HEK293T (cell line): ENCODE results near the gene SPPL2A.

Source experiments
- BHLHE40 ChIP-seq: fragments of 450-650 bp; IDR thresholded peaks from 2 replicates; pipeline ENCODE4 v1.6.1; 2016; ENCODE audit warnings: mild to moderate bottlenecking, moderate library complexity, borderline replicate concordance
- FOXA1 ChIP-seq: fragments of 450-650 bp; IDR thresholded peaks from 2 replicates; pipeline ENCODE4 v1.6.1; 2016; ENCODE audit warnings: mild to moderate bottlenecking
- FOXK2 ChIP-seq: fragments of 450-650 bp; IDR thresholded peaks from 2 replicates; pipeline ENCODE4 v1.6.1; 2016; ENCODE audit warnings: mild to moderate bottlenecking
- FOXM1 ChIP-seq: fragments of 450-650 bp; IDR thresholded peaks from 2 replicates; pipeline ENCODE4 v1.6.1; 2017; ENCODE audit warnings: mild to moderate bottlenecking, borderline replicate concordance
- HDGF ChIP-seq: fragments of 450-650 bp; IDR thresholded peaks from 2 replicates; pipeline ENCODE4 v1.6.1; 2017; ENCODE audit warnings: antibody characterized with exemption, borderline replicate concordance
- L3MBTL2 ChIP-seq: fragments of 450-650 bp; conservative IDR thresholded peaks from 2 replicates; pipeline ENCODE4 v1.6.1; 2016; ENCODE audit warnings: mild to moderate bottlenecking
- LEF1 ChIP-seq: fragments of 450-650 bp; IDR thresholded peaks from 2 replicates; pipeline ENCODE4 v1.6.1; 2017; ENCODE audit warnings: mild to moderate bottlenecking, borderline replicate concordance
- SP1 ChIP-seq: fragments of 450-650 bp; IDR thresholded peaks from 2 replicates; pipeline ENCODE4 v1.6.1; 2017
- SUZ12 ChIP-seq: fragments of 450-650 bp; IDR thresholded peaks from 2 replicates; pipeline ENCODE4 v1.6.1; 2016; ENCODE audit warnings: mild to moderate bottlenecking
- TARDBP ChIP-seq: fragments of 450-650 bp; IDR thresholded peaks from 2 replicates; pipeline ENCODE4 v1.6.1; 2016
- ZNF384 ChIP-seq: fragments of 450-650 bp; IDR thresholded peaks from 2 replicates; pipeline ENCODE4 v1.6.1; 2016

- no peak for TF ChIP-seq FOXM1
- TF ChIP-seq LEF1: no peak
- no peak for TF ChIP-seq BHLHE40
- TF ChIP-seq HDGF: no peak
- TF ChIP-seq SP1: no peak
- TF ChIP-seq TARDBP: no peak
- no peak for TF ChIP-seq SUZ12
- TF ChIP-seq FOXK2: no peak
- TF ChIP-seq FOXA1: no peak
- TF ChIP-seq ZNF384: no peak
- TF ChIP-seq L3MBTL2: no peak
Measured at GRCh38 chr15:50753463-50753862, 12.0 kb downstream of the SPPL2A start.
